Measurements from ENCODE around the gene GAB1.

DNA sequence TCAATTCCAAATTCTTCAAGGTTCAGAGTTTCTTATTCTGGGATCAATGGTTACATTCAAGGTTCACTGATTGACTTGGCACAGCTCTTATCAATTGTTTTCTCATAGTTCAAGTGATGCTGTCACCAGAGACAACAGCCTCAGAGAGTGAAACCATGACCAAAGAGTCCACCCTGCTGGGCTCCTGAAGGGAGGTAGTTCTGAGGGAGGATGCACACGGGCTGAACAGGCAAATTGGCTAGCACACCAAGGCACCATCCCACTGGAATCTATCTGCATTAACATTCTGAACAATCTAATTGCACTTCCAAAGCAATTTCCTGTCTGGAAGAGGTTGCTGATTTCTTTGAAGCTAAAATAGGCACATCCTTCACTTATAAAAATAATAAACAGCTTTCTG is 16.6 kb upstream of the GAB1 start:
- TF ChIP-seq, protein P1, sequence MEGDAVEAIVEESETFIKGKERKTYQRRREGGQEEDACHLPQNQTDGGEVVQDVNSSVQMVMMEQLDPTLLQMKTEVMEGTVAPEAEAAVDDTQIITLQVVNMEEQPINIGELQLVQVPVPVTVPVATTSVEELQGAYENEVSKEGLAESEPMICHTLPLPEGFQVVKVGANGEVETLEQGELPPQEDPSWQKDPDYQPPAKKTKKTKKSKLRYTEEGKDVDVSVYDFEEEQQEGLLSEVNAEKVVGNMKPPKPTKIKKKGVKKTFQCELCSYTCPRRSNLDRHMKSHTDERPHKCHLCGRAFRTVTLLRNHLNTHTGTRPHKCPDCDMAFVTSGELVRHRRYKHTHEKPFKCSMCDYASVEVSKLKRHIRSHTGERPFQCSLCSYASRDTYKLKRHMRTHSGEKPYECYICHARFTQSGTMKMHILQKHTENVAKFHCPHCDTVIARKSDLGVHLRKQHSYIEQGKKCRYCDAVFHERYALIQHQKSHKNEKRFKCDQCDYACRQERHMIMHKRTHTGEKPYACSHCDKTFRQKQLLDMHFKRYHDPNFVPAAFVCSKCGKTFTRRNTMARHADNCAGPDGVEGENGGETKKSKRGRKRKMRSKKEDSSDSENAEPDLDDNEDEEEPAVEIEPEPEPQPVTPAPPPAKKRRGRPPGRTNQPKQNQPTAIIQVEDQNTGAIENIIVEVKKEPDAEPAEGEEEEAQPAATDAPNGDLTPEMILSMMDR (IDR thresholded peaks at IDR 0.05) = no peak
- no peak for TF ChIP-seq ZFX (IDR thresholded peaks at IDR 0.05; ENCODE audit: borderline replicate concordance)

Measured in 22Rv1 (cell line).